K562 (cell line): ENCODE measurements around the gene EIF5. TPM values are rescaled to one million over a fixed set of nuclear protein-coding genes. Genes with fewer than 3 reads are reported as not detected.

Experiments
- ATAC-seq: fragments of 200-7000 bp; cut with Tn5 transposase; 3 replicates; pipeline ENCODE4 v1.9.1; 2020; ENCODE audit warnings: moderate library complexity
- BruUV-seq: library from RNA; stranded (reverse); fragments of 400-500 nt; replicated peaks from 2 replicates; lab custom pipeline; 2021; lab: Mats Ljungman, UMichigan
- CTCF ChIA-PET: fragments of 300-600 bp; formaldehyde crosslinking; extraction: SDS; loops from one replicate; lab custom pipeline; 2021; ENCODE audit warnings: low intra/inter-chr PET ratio; lab: Yijun Ruan, JAX
- POLR2A ChIA-PET: fragments of 300-600, 350-650 bp; sonication (Branson Sonifier 250); formaldehyde crosslinking; extraction: SDS; loops from one replicate; lab custom pipeline; 2021; ENCODE audit warnings: antibody characterized with exemption, inconsistent platforms; lab: Yijun Ruan, JAX
- DNase-seq, 4 experiments: peaks; one replicate each; pipeline versions ENCODE4 v3.0.0 to v3.0.0-alpha.2; 2011 to 2018; ENCODE audit warnings: low spot score in 3 of 4, mixed read lengths in 3 of 4; ENCODE audit errors: extremely low read depth in 1 of 4
- FAIRE-seq: peaks from 2 replicates; lab custom pipeline; 2011; peaks lifted over from hg19 to GRCh38; lab: Jason Lieb, UNC
- H2AFZ ChIP-seq: 2 replicates; pipeline ENCODE4 v1.6.0; 2011; ENCODE audit warnings: low read depth, low read length, control low read depth, inconsistent platforms
- H3K27ac ChIP-seq: fragments of 200-600 bp; 3 replicates; pipeline ENCODE4 v1.8.0; 2011; ENCODE audit warnings: low read depth, mild to moderate bottlenecking, control low read depth, inconsistent platforms, low read length, moderate library complexity, mixed read lengths; ENCODE audit errors: extremely low read depth
- H3K27me3 ChIP-seq, 2 experiments: fragments of 300-600 bp in 1 of 2; 2 replicates in 1 of 2; 3 replicates in 1 of 2; pipeline versions ENCODE4 v1.6.0 to v1.8.0; 2011; ENCODE audit warnings: inconsistent platforms in 2 of 2, low read length in 2 of 2, mild to moderate bottlenecking in 1 of 2, mixed read lengths in 1 of 2, moderate library complexity in 1 of 2; ENCODE audit not compliant: control insufficient read depth in 2 of 2, insufficient read depth in 2 of 2
- H3K36me3 ChIP-seq: fragments of 300-600 bp; 3 replicates; pipeline ENCODE4 v1.8.0; 2011; ENCODE audit warnings: mild to moderate bottlenecking, low read length, inconsistent platforms; ENCODE audit not compliant: control insufficient read depth, insufficient read depth
- H3K4me1 ChIP-seq, 2 experiments: fragments of 200-600 bp in 1 of 2; replicated peaks in 1 of 2; 2 replicates in 1 of 2; 3 replicates in 1 of 2; pipeline versions ENCODE4 v1.5.1 to v1.8.0; 2011; ENCODE audit warnings: inconsistent platforms in 2 of 2, low read length in 2 of 2, mild to moderate bottlenecking in 1 of 2, mixed read lengths in 1 of 2, moderate library complexity in 1 of 2; ENCODE audit not compliant: control insufficient read depth in 2 of 2, insufficient read depth in 2 of 2
- H3K4me2 ChIP-seq: 2 replicates; pipeline ENCODE4 v1.6.1; 2011; ENCODE audit warnings: low read length, control low read depth, inconsistent platforms, mixed read lengths; ENCODE audit not compliant: insufficient read depth
- H3K4me3 ChIP-seq: fragments of 200-600 bp; sonication (generic), shearing (Covaris generic); 2 replicates; pipeline ENCODE4 v1.5.1; 2016; ENCODE audit warnings: control low read depth, inconsistent platforms
- H3K79me2 ChIP-seq: fragments of 200-600 bp; 3 replicates; pipeline ENCODE4 v1.8.0; 2011; ENCODE audit warnings: low read length, inconsistent platforms; ENCODE audit not compliant: control insufficient read depth, insufficient read depth
- H3K9ac ChIP-seq, 2 experiments: 2 replicates each; pipeline versions ENCODE4 v1.6.0 to v1.6.1; 2011; ENCODE audit warnings: low read depth in 2 of 2, low read length in 2 of 2, control low read depth in 1 of 2, inconsistent platforms in 1 of 2, mild to moderate bottlenecking in 1 of 2, mixed read lengths in 1 of 2; ENCODE audit not compliant: insufficient read depth in 1 of 2
- H3K9me1 ChIP-seq: one replicate; pipeline ENCODE4 v1.6.0; 2011; ENCODE audit warnings: inconsistent platforms, mild to moderate bottlenecking, low read length, moderate library complexity; ENCODE audit not compliant: control insufficient read depth, insufficient read depth
- H3K9me3 ChIP-seq: replicated peaks from 2 replicates; pipeline ENCODE4 v1.5.1; 2011; ENCODE audit warnings: low read depth, low read length, inconsistent platforms; ENCODE audit not compliant: control insufficient read depth, insufficient read depth
- H4K20me1 ChIP-seq: replicated peaks from 2 replicates; pipeline ENCODE4 v1.6.1; 2011; ENCODE audit warnings: low read length, inconsistent platforms, mixed read lengths; ENCODE audit not compliant: control insufficient read depth, insufficient read depth
- ATF7 ChIP-seq: fragments of 450-650 bp; IDR thresholded peaks from 2 replicates; pipeline ENCODE4 v1.7.1; 2014; ENCODE audit warnings: mild to moderate bottlenecking, moderate library complexity
- FOXP1 ChIP-seq: sonication (generic); formaldehyde crosslinking; IDR thresholded peaks from 2 replicates; pipeline ENCODE4 v1.8.0; 2022; ENCODE audit warnings: mild to moderate bottlenecking, missing genetic modification reagents
- PCBP1 ChIP-seq: fragments of 200-400 bp; formaldehyde crosslinking; IDR thresholded peaks from 2 replicates; pipeline ENCODE4 v1.6.1; 2018; ENCODE audit warnings: mild to moderate bottlenecking, low read depth, low read length; ENCODE audit not compliant: poor library complexity, severe bottlenecking
- PCBP2 ChIP-seq: fragments of 200-400 bp; formaldehyde crosslinking; IDR thresholded peaks from 2 replicates; pipeline ENCODE4 v1.6.1; 2018; ENCODE audit warnings: low read length, low read depth, mild to moderate bottlenecking, moderate library complexity; ENCODE audit not compliant: poor library complexity, severe bottlenecking
- POLR2A ChIP-seq: fragments of 450-650 bp; conservative IDR thresholded peaks from 2 replicates; pipeline ENCODE4 v1.6.1; 2016
- RBM22 ChIP-seq: fragments of 200-400 bp; formaldehyde crosslinking; IDR thresholded peaks from 2 replicates; pipeline ENCODE4 v1.6.1; 2018; ENCODE audit warnings: low read length, low read depth; ENCODE audit not compliant: poor library complexity, severe bottlenecking
- RNF2 ChIP-seq: sonication (generic); IDR thresholded peaks from 2 replicates; pipeline ENCODE4 v1.6.1; 2016
- XRCC5 ChIP-seq: fragments of 200-400 bp; formaldehyde crosslinking; IDR thresholded peaks from 2 replicates; pipeline ENCODE4 v1.6.1; 2017; ENCODE audit warnings: low read depth, mild to moderate bottlenecking, low read length
- ZNF764 ChIP-seq: fragments of 250-450 bp; sonication (Bioruptor Pico); IDR thresholded peaks from 2 replicates; pipeline ENCODE4 v1.4.0; 2020; ENCODE audit warnings: low read depth, mild to moderate bottlenecking, moderate library complexity
- WGBS: fragments of 100-300 bp; shearing (Covaris generic); methylation state at CpG from one replicate; pipeline ENCODE4 v1.1.6; 2016; ENCODE audit warnings: low coverage, mixed read lengths; ENCODE audit not compliant: insufficient coverage; ENCODE audit errors: missing lambda C conversion rate; 5-methylcytosine and 5-hydroxymethylcytosine counted together
- in situ Hi-C: fragments of 300-500 bp; cut with MboI; formaldehyde crosslinking; loops from 4 replicates; pipeline ENCODE4 v1.15.0; 2018; ENCODE audit warnings: inconsistent platforms, mixed read lengths
- intact Hi-C: fragments of 100-400 bp; cut with micrococcal nuclease; formaldehyde crosslinking; loops from 2 replicates; pipeline ENCODE4 v1.14.2; 2022
- polyA plus RNA-seq, 8 experiments: library from polyadenylated mRNA; depleted of rRNA in 4 of 8; stranded (reverse) in 5 of 8; unstranded in 3 of 8; fragments of >200 nt; fragmentation: Nextera tagmentation in 2 of 8; fragmentation: Illumina TruSeq in 1 of 8; extraction: Ambion mirVana in 2 of 8; extraction: Trizol in 1 of 8; gene quantifications; 2 replicates each; pipeline versions ENCODE4 v1.2.1 to v1.2.3, GENCODE V29; 2011 to 2014; ENCODE audit warnings: inconsistent platforms in 1 of 8, missing spikeins in 1 of 8
- total RNA-seq, 7 experiments: library from RNA; depleted of rRNA in 6 of 7; stranded (reverse); fragments of >200 nt in 6 of 7; fragmentation: Illumina TruSeq in 2 of 7; extraction: Trizol in 2 of 7; gene quantifications; 2 replicates each; pipeline versions ENCODE4 v1.2.1 to v1.2.3, GENCODE V29; 2011 to 2021; ENCODE audit warnings: low replicate concordance in 1 of 7
- TF ChIP-seq, protein P1 (sequence below): fragments of 250-450 bp; sonication (Bioruptor Pico); IDR thresholded peaks from 2 replicates; pipeline ENCODE4 v1.8.0; 2021; ENCODE audit warnings: borderline replicate concordance, mild to moderate bottlenecking, moderate library complexity; ENCODE audit not compliant: poor library complexity, severe bottlenecking
- TF ChIP-seq, protein P2 (sequence below): fragments of 250-450 bp; sonication (Bioruptor Pico); IDR thresholded peaks from 2 replicates; pipeline ENCODE4 v1.5.0; 2020; ENCODE audit warnings: mild to moderate bottlenecking

The EIF5 gene
- total and polyA plus RNA-seq, 9 of the 15 experiments (the other 6 are each of a cell fraction or from before 2014, with no cell fraction given) = 92.7 to 442 (median 190) TPM

DNA sequence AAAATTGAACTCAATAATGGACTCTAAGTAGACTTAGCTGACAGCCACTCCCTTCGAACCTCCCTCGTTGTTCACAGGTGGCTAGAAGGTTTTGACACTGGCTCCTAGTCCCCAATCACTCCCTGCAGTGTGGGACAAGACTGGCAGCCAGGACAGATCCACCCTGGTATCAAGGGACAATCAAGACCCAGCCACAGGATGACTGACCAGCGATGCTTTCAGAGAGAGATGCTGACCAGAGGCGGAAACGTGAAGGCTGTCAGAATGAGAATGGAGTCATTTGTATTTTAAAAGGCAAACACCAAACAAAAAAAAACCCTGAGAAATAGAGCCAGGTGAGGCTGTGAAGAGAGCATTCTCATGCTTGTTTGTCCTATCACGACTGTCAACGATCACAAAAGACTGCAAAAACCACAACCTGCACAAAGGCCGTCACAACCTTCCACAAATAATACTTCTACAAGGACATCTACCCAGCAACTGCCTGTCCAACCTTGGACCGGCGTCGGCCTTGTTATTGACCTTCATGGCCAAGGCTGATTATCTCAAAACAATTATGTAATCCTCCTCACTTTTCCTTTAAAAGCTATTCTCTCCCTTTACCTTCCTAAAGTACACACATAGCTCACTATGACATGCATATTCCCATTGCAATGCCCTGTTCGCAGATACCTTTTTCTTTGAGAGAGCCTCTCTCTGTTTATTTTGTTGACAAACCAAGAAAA, 13.2 kb downstream of the EIF5 start:
- Histone ChIP-seq H3K79me2 (no peaks in the 10 kb centered on the region), H2AFZ (no peak overlapping the region)
- TF ChIP-seq ZNF764 (CRISPR knock-in tag) (no peak), RNF2 (no peak)
- TF ChIP-seq, protein P1, sequence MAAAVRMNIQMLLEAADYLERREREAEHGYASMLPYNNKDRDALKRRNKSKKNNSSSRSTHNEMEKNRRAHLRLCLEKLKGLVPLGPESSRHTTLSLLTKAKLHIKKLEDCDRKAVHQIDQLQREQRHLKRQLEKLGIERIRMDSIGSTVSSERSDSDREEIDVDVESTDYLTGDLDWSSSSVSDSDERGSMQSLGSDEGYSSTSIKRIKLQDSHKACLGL (CRISPR knock-in tag) = no peak
- TF ChIP-seq, all 486 proteins: peak for 0
- WGBS = 50% methylated on average over 11 of the region's 12 CpGs
- Histone ChIP-seq H3K4me1 (peaks cover 0 to 5% of the 10 kb centered on the region in 2 experiments; a peak in 3 of 5 replicates), H3K27ac (no peak overlapping the region), H3K27me3 (no peaks in the 10 kb centered on the region), H3K9me3 (no peaks in the 10 kb centered on the region), H3K4me3 (no peak overlapping the region), H3K4me2 (no peak overlapping the region), H3K36me3 (peaks cover 28% of the 10 kb centered on the region), H3K9ac (no peak overlapping the region; a peak in 1 of 4 replicates), H3K9me1 (no peaks in the 10 kb centered on the region), H4K20me1 (no peaks in the 10 kb centered on the region; the same call in 1 of the 2 replicates)
- POLR2A ChIA-PET = interaction anchor here (0.6 to 9.2 kb wide), 7 partner anchors 8 to 140 kb away, joined by 3 to 98 read pairs (median 7); partner anchors contain the start of gene EIF5
- in situ Hi-C loops = no loop called here
- no peak for FAIRE-seq
- BruUV-seq = no TSS peak
- DNase-seq = no peak
- ATAC-seq = no peak
- intact Hi-C loops = no loop called here
- CTCF ChIA-PET = no interaction called here

DNA sequence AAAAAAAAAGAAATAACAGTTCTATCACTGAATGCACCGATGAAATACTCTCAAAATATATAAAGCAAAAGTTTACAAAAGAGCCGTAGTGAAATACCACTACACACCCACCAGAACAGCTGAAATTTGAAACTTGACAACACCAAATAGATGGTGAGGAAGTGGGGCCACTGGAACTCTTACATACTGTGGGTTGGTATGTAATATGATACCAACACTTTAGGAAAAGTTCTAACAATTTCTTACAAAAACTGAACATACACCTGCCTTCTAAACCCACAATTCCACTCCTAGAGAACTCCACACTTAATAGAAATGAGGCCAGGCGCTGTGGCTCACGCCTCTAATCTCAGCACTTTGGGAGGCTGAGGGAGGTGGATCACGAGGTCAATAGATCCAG, 14.1 kb downstream of the EIF5 start:
- H3K79me2 ChIP-seq = no peaks in the 10 kb centered on the region

More for the DNA sequence above, 14.1 kb downstream of the EIF5 start:
- in situ Hi-C loops (no loop called here), intact Hi-C loops (no loop called here)
- no TSS peak for BruUV-seq
- Histone ChIP-seq H3K4me2 (no peak overlapping the region), H3K4me1 (peaks cover 0 to 5% of the 10 kb centered on the region in 2 experiments; a peak in 3 of 5 replicates), H3K9me1 (no peaks in the 10 kb centered on the region), H3K4me3 (no peak overlapping the region), H4K20me1 (no peaks in the 10 kb centered on the region; the same call in 1 of the 2 replicates), H3K27me3 (no peaks in the 10 kb centered on the region), H3K9me3 (no peaks in the 10 kb centered on the region), H3K27ac (no peak overlapping the region)
- ATAC-seq = no peak
- DNase-seq = no peak
- CTCF ChIA-PET = no interaction called here
- no peak for FAIRE-seq
- WGBS = 50% methylated on average over 3 of the region's 5 CpGs
- TF ChIP-seq, protein P2, sequence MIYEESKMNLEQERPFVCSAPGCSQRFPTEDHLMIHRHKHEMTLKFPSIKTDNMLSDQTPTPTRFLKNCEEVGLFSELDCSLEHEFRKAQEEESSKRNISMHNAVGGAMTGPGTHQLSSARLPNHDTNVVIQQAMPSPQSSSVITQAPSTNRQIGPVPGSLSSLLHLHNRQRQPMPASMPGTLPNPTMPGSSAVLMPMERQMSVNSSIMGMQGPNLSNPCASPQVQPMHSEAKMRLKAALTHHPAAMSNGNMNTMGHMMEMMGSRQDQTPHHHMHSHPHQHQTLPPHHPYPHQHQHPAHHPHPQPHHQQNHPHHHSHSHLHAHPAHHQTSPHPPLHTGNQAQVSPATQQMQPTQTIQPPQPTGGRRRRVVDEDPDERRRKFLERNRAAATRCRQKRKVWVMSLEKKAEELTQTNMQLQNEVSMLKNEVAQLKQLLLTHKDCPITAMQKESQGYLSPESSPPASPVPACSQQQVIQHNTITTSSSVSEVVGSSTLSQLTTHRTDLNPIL = no peak
- TF ChIP-seq FOXP1 (CRISPR knock-in tag) (no peak), ATF7 (no peak), PCBP1 (no peak), XRCC5 (no peak), PCBP2 (no peak), POLR2A (no peak), RBM22 (no peak)
- TF ChIP-seq, all 486 proteins: peak for 0
- POLR2A ChIA-PET = interaction anchor here (1.1 to 9.2 kb wide), 6 partner anchors 7 to 47 kb away, joined by 3 to 98 read pairs (median 10); no protein-coding TSS in a partner anchor
- Histone ChIP-seq H3K9ac (no peak overlapping the region), H2AFZ (no peak overlapping the region), H3K36me3 (peaks cover 19% of the 10 kb centered on the region)
